Measurements from ENCODE around the gene TMEM145.

The TMEM145 gene

DNA sequence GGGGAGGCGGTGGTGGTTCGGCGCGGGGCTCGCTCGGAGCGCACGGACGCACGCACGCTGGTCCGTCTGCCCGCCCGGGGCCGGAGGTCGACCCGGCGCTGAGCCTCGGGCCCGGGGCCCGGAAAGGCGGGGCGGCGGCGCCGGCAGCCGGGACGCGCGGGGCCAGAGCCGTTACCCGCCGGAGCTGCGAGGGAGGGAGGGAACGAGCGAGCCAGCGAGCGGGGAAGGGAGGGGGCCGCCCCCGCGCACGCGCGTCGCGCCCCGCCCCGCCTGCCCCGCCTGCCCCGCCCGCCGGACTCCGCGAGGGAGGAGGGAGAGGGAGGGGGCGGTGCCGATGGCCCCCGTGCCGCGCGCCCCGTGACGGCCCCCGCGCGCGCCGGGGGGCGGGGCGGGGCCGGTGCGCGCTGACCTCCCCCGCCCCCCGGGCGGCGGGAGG lies 29.0 kb upstream of the TMEM145 start:
- DNase-seq (ENCODE audit: extremely low read depth, low read depth) = peak; percentile 57
- TF ChIP-seq CTCF (IDR thresholded peaks at IDR 0.05; ENCODE audit: low read depth, low read length) = no peak

GRCh38 chr19:42284591-42285341 lies 28.3 kb upstream of the TMEM145 start:
- TF ChIP-seq CTCF (IDR thresholded peaks at IDR 0.05; ENCODE audit: low read depth, low read length) = no peak
- no peak for DNase-seq (ENCODE audit: extremely low read depth, low read depth)

DNA sequence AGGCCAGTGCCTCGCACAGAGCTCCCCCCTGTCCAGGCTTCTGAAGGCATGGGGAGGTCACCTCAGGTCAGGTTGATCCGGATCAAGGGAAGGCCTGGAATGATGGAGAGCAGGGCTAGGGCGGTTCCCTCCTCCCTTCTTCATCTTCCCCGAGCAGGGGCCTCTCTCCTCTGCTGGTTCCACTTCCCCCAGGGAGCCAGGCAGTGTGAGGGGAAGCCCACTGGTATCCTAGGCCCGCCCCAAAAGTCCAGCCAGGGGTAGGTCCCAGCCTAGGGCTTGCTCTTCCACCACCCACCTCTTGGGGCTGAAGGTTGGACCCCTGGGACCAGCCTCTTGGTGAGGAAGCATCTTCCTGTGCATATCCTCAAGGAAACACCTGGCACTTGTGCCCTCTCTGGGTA lies 27.6 kb upstream of the TMEM145 start:
- no peak for DNase-seq (ENCODE audit: extremely low read depth, low read depth)
- no peak for TF ChIP-seq CTCF (IDR thresholded peaks at IDR 0.05; ENCODE audit: low read depth, low read length)

DNA sequence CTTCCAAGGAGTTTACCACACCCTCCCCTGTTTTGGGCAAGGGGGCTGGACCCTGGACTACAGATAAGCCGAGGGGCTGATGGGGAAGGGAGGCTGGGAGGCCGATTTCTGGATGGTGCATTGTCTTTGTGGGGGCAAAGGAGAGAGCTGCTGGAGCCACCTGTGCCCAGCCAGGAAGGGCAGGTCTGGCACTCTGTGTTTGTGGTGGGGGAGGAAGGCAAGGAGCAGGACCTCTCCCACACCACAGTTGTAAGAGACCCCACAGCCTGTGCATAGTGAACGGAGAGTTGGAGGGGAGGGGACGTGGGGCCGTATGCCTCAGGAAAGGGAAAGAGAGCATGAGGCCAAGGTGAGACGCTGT lies 27.1 kb upstream of the TMEM145 start:
- no peak for DNase-seq (ENCODE audit: extremely low read depth, low read depth)
- no peak for TF ChIP-seq CTCF (IDR thresholded peaks at IDR 0.05; ENCODE audit: low read depth, low read length)

GRCh38 chr19:42286349-42287016 lies 26.6 kb upstream of the TMEM145 start:
- DNase-seq (ENCODE audit: extremely low read depth, low read depth) = no peak
- no peak for TF ChIP-seq CTCF (IDR thresholded peaks at IDR 0.05; ENCODE audit: low read depth, low read length)

GRCh38 chr19:42287017-42287826 lies 25.9 kb upstream of the TMEM145 start:
- DNase-seq (ENCODE audit: extremely low read depth, low read depth) = no peak
- TF ChIP-seq CTCF (IDR thresholded peaks at IDR 0.05; ENCODE audit: low read depth, low read length) = no peak

- no peak for TF ChIP-seq CTCF (IDR thresholded peaks at IDR 0.05; ENCODE audit: low read depth, low read length)
- no peak for DNase-seq (ENCODE audit: extremely low read depth, low read depth)
These were observed 25.3 kb upstream of the TMEM145 start for GRCh38 chr19:42287827-42288107.

Measured in AG09319 (cell line).